HCT116 (cell line): ENCODE data around the gene MACROH2A2. TPM values are rescaled to one million over a fixed set of nuclear protein-coding genes. Genes with fewer than 3 reads are reported as not detected.

ENCODE experiments used
- ATAC-seq: fragments of 200-7000 bp; cut with Tn5 transposase; 2 replicates; pipeline ENCODE4 v1.9.1; 2020; ENCODE audit warnings: mild to moderate bottlenecking, moderate library complexity
- BruUV-seq: library from RNA; stranded (reverse); fragments of 400-500 nt; replicated peaks from 2 replicates; lab custom pipeline; 2021; lab: Mats Ljungman, UMichigan
- CTCF ChIA-PET: fragments of 300-600 bp; sonication (Branson Sonifier 250); formaldehyde crosslinking; loops from one replicate; lab custom pipeline; 2021; ENCODE audit warnings: antibody characterized with exemption; lab: Charles Lee
- POLR2A ChIA-PET: fragments of 300-600, 350-600 bp; sonication (Branson Sonifier 250); formaldehyde crosslinking; loops from one replicate; lab custom pipeline; 2021; ENCODE audit warnings: antibody characterized with exemption; lab: Charles Lee
- RAD21 ChIA-PET, 2 experiments: fragments of 300-600 bp; sonication (Branson Sonifier 250); formaldehyde crosslinking; loops; one replicate each; lab custom pipeline; 2023; ENCODE audit warnings: low total read pairs in 2 of 2; ENCODE audit not compliant: uncharacterized antibody in 2 of 2, unreplicated experiment in 2 of 2, low non-redundant PET in 1 of 2; lab: Charles Lee
- DNase-seq: peaks from one replicate; pipeline ENCODE4 v3.0.0-alpha.2; 2010; ENCODE audit warnings: low read depth, low spot score
- H2AFZ ChIP-seq: fragments of 200-600 bp; shearing (Covaris generic), sonication (generic); 2 replicates; pipeline ENCODE4 v1.6.1; 2017; ENCODE audit warnings: low read depth, mixed run types, mixed read lengths, antibody characterized with exemption, low read length; ENCODE audit not compliant: poor library complexity, severe bottlenecking
- H3K27ac ChIP-seq: 2 replicates; pipeline ENCODE4 v1.5.1; 2012; ENCODE audit warnings: low read depth, low read length
- H3K27me3 ChIP-seq: fragments of 200-600 bp; sonication (generic); 2 replicates; pipeline ENCODE4 v1.6.1; 2016; ENCODE audit warnings: mixed run types, low read length, mixed read lengths; ENCODE audit not compliant: insufficient read depth
- H3K36me3 ChIP-seq, 2 experiments: fragments of 200-500 bp in 1 of 2; fragments of 200-600 bp in 1 of 2; sonication (Bioruptor generic) in 1 of 2; sonication (generic) in 1 of 2; 2 replicates each; pipeline versions ENCODE4 v1.5.1 to v1.6.1; 2014 to 2016; ENCODE audit warnings: low read length in 2 of 2, inconsistent platforms in 1 of 2, mixed read lengths in 1 of 2, mixed run types in 1 of 2; ENCODE audit not compliant: insufficient read depth in 2 of 2, control insufficient read depth in 1 of 2
- H3K4me1 ChIP-seq, 2 experiments: fragments of 200-600 bp in 1 of 2; sonication (generic) in 1 of 2; 2 replicates each; pipeline versions ENCODE4 v1.5.1 to v1.6.1; 2012 to 2017; ENCODE audit warnings: low read length in 2 of 2, inconsistent platforms in 1 of 2, mild to moderate bottlenecking in 1 of 2, mixed read lengths in 1 of 2, mixed run types in 1 of 2, moderate library complexity in 1 of 2; ENCODE audit not compliant: insufficient read depth in 2 of 2, control insufficient read depth in 1 of 2
- H3K4me2 ChIP-seq: fragments of 200-600 bp; sonication (generic); 2 replicates; pipeline ENCODE4 v1.6.1; 2017; ENCODE audit warnings: mixed run types, low read length, mixed read lengths
- H3K4me3 ChIP-seq, 2 experiments: fragments of 200-600 bp in 1 of 2; sonication (generic) in 1 of 2; replicated peaks in 1 of 2; 2 replicates each; pipeline ENCODE4 v1.5.1; 2011 to 2016; ENCODE audit warnings: low read length in 2 of 2, control low read depth in 1 of 2, low read depth in 1 of 2, mild to moderate bottlenecking in 1 of 2, mixed read lengths in 1 of 2, mixed run types in 1 of 2
- H3K79me2 ChIP-seq: fragments of 200-600 bp; sonication (generic); 2 replicates; pipeline ENCODE4 v1.6.1; 2017; ENCODE audit warnings: mild to moderate bottlenecking, mixed run types, low read length, moderate library complexity, mixed read lengths; ENCODE audit not compliant: insufficient read depth
- H3K9ac ChIP-seq: fragments of 200-600 bp; sonication (generic); 2 replicates; pipeline ENCODE4 v1.6.1; 2016; ENCODE audit warnings: low read length, mixed read lengths
- H3K9me2 ChIP-seq: fragments of 200-600 bp; sonication (generic), shearing (Covaris generic); 2 replicates; pipeline ENCODE4 v1.6.1; 2017; ENCODE audit warnings: mixed run types, mild to moderate bottlenecking, moderate library complexity; ENCODE audit not compliant: insufficient read depth
- H3K9me3 ChIP-seq, 2 experiments: fragments of 200-500 bp in 1 of 2; fragments of 200-600 bp in 1 of 2; sonication (Bioruptor generic) in 1 of 2; sonication (generic) in 1 of 2; 2 replicates each; pipeline ENCODE4 v1.6.1; 2014 to 2017; ENCODE audit warnings: low read length in 2 of 2, mixed read lengths in 2 of 2, inconsistent platforms in 1 of 2, low read depth in 1 of 2, mild to moderate bottlenecking in 1 of 2, mixed run types in 1 of 2, moderate library complexity in 1 of 2; ENCODE audit not compliant: control insufficient read depth in 1 of 2, insufficient read depth in 1 of 2
- H4K20me1 ChIP-seq: fragments of 200-600 bp; sonication (generic), shearing (Covaris generic); 2 replicates; pipeline ENCODE4 v1.6.1; 2017; ENCODE audit warnings: mixed run types, mild to moderate bottlenecking, moderate library complexity; ENCODE audit not compliant: insufficient read depth
- CBX3 ChIP-seq: IDR thresholded peaks from 2 replicates; pipeline ENCODE4 v1.6.1; 2012; ENCODE audit warnings: low read depth
- CEBPB ChIP-seq: IDR thresholded peaks from 2 replicates; pipeline ENCODE4 v1.6.1; 2012; ENCODE audit warnings: low read depth
- CTCF ChIP-seq, 3 experiments: fragments of 200-600 bp in 1 of 3; sonication (generic) in 1 of 3; IDR thresholded peaks in 2 of 3; conservative IDR thresholded peaks in 1 of 3; 2 replicates each; pipeline ENCODE4 v1.5.1; 2012 to 2017; ENCODE audit warnings: low read depth in 2 of 3, low read length in 2 of 3, antibody characterized with exemption in 1 of 3, borderline replicate concordance in 1 of 3, control low read depth in 1 of 3, mild to moderate bottlenecking in 1 of 3, mixed read lengths in 1 of 3, mixed run types in 1 of 3, moderate library complexity in 1 of 3; ENCODE audit not compliant: insufficient read depth in 1 of 3
- EGR1 ChIP-seq: IDR thresholded peaks from 2 replicates; pipeline ENCODE4 v1.6.1; 2012; ENCODE audit warnings: low read depth
- ELF1 ChIP-seq: IDR thresholded peaks from 2 replicates; pipeline ENCODE4 v1.6.1; 2012; ENCODE audit warnings: low read depth, borderline replicate concordance
- EZH2 ChIP-seq: fragments of 200-600 bp; sonication (generic); IDR thresholded peaks from 2 replicates; pipeline ENCODE4 v1.6.1; 2017; ENCODE audit warnings: antibody characterized with exemption, mixed run types
- EZH2phosphoT487 ChIP-seq: fragments of 200-600 bp; IDR thresholded peaks from 2 replicates; pipeline ENCODE4 v1.6.1; 2018; ENCODE audit warnings: antibody characterized with exemption, borderline replicate concordance
- JUND ChIP-seq: IDR thresholded peaks from 2 replicates; pipeline ENCODE4 v1.6.1; 2012
- REST ChIP-seq: IDR thresholded peaks from 2 replicates; pipeline ENCODE4 v1.6.1; 2012; ENCODE audit warnings: low read depth
- SIN3A ChIP-seq: IDR thresholded peaks from 2 replicates; pipeline ENCODE4 v1.6.1; 2012; ENCODE audit warnings: low read depth
- SP1 ChIP-seq: IDR thresholded peaks from 2 replicates; pipeline ENCODE4 v1.6.1; 2012; ENCODE audit warnings: low read depth
- SRF ChIP-seq: IDR thresholded peaks from 2 replicates; pipeline ENCODE4 v1.6.1; 2012; ENCODE audit warnings: low read depth
- YY1 ChIP-seq: IDR thresholded peaks from 2 replicates; pipeline ENCODE4 v1.6.1; 2011; ENCODE audit warnings: low read length, low read depth, moderate library complexity, mild to moderate bottlenecking; ENCODE audit not compliant: insufficient replicate concordance; ENCODE audit errors: extremely low read depth
- ZBTB33 ChIP-seq: IDR thresholded peaks from 2 replicates; pipeline ENCODE4 v1.6.1; 2011; ENCODE audit warnings: mild to moderate bottlenecking, low read length, moderate library complexity; ENCODE audit not compliant: insufficient replicate concordance; ENCODE audit errors: extremely low read depth
- ZNF274 ChIP-seq: fragments of 200-500 bp; sonication (Bioruptor generic); IDR thresholded peaks from 2 replicates; pipeline ENCODE4 v1.6.1; 2014; ENCODE audit warnings: mild to moderate bottlenecking, low read depth, low read length, inconsistent platforms
- intact Hi-C: fragments of 100-400 bp; cut with micrococcal nuclease; formaldehyde crosslinking; loops from 2 replicates; pipeline ENCODE4 v1.10.0; 2022
- total RNA-seq: library from RNA; stranded (reverse); gene quantifications from one replicate; pipeline ENCODE4 v1.2.1, GENCODE V29; 2021; ENCODE audit not compliant: unreplicated experiment

Gene MACROH2A2
- total RNA-seq, 1 experiment from 2014 or later = 41.4 TPM

- no peak overlapping the region for H3K27ac ChIP-seq
- no peak overlapping the region for H3K4me3 ChIP-seq
- no peak for ATAC-seq
- ChIA-PET POLR2A (no interaction called here), CTCF (no interaction called here)
- H3K4me2 ChIP-seq = no peak overlapping the region
- no peaks in the 10 kb centered on the region for H3K4me1 ChIP-seq
- BruUV-seq = no TSS peak
- no peaks in the 10 kb centered on the region for H4K20me1 ChIP-seq
- no peaks in the 10 kb centered on the region for H3K9me3 ChIP-seq
- H3K9me2 ChIP-seq = no peaks in the 10 kb centered on the region
- intact Hi-C loops = no loop called here
- DNase-seq = no peak
- no peaks in the 10 kb centered on the region for H3K79me2 ChIP-seq
- H2AFZ ChIP-seq = no peak overlapping the region
- no peak overlapping the region for H3K9ac ChIP-seq
- H3K27me3 ChIP-seq = no peaks in the 10 kb centered on the region
- no peak for TF ChIP-seq EGR1
- no peak for TF ChIP-seq EZH2
- no peak for TF ChIP-seq JUND
- TF ChIP-seq EZH2phosphoT487 = no peak
- no peak for TF ChIP-seq ZNF274
- TF ChIP-seq REST = no peak
- no peak for TF ChIP-seq SRF
- TF ChIP-seq CEBPB = no peak
- no peak for TF ChIP-seq SIN3A
- no peak for TF ChIP-seq CBX3
- TF ChIP-seq SP1 = no peak
- TF ChIP-seq CTCF (IDR thresholded peaks at IDR 0.05 in 2 of 3, conservative IDR thresholded peaks at IDR 0.05 in 1 of 3; ENCODE audit: borderline replicate concordance in 1 of 3, insufficient read depth in 1 of 3, low read depth in 2 of 3, low read length in 2 of 3) = no peak
- no peak for TF ChIP-seq ELF1
- TF ChIP-seq ZBTB33 = no peak
- TF ChIP-seq YY1 = no peak
- TF ChIP-seq, all 23 proteins: peak for 0
- RAD21 ChIA-PET = no interaction called here
- H3K36me3 ChIP-seq = peaks cover 7 to 18% of the 10 kb centered on the region in 2 experiments; a peak in 3 of 4 replicates
These were observed 39.7 kb downstream of the MACROH2A2 start for GRCh38 chr10:70092389-70092718.
